MM.1S (cell line): Measurements from ENCODE around the gene TFAP2D.

Experiments used
- EZH2 ChIP-seq: fragments of 300-600 bp; sonication (generic); optimal IDR thresholded peaks from 2 replicates; pipeline ENCODE3; 2017; ENCODE audit warnings: low read depth, mild to moderate bottlenecking, antibody characterized with exemption, low read length, mixed read lengths
- EZH2phosphoT487 ChIP-seq: fragments of 300-600 bp; sonication (generic); IDR thresholded peaks from 2 replicates; pipeline ENCODE4 v1.6.1; 2018; ENCODE audit warnings: antibody characterized with exemption, low read length
- TF ChIP-seq, protein P1 (sequence below): fragments of 300-600 bp; sonication (generic); IDR thresholded peaks from 2 replicates; pipeline ENCODE4 v1.5.1; 2016; ENCODE audit warnings: antibody characterized with exemption, low read length, mixed read lengths

GRCh38 chr6:50666089-50666488 lies 47.2 kb upstream of the TFAP2D start:
- TF ChIP-seq, protein P1, sequence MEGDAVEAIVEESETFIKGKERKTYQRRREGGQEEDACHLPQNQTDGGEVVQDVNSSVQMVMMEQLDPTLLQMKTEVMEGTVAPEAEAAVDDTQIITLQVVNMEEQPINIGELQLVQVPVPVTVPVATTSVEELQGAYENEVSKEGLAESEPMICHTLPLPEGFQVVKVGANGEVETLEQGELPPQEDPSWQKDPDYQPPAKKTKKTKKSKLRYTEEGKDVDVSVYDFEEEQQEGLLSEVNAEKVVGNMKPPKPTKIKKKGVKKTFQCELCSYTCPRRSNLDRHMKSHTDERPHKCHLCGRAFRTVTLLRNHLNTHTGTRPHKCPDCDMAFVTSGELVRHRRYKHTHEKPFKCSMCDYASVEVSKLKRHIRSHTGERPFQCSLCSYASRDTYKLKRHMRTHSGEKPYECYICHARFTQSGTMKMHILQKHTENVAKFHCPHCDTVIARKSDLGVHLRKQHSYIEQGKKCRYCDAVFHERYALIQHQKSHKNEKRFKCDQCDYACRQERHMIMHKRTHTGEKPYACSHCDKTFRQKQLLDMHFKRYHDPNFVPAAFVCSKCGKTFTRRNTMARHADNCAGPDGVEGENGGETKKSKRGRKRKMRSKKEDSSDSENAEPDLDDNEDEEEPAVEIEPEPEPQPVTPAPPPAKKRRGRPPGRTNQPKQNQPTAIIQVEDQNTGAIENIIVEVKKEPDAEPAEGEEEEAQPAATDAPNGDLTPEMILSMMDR, result no peak
- TF ChIP-seq EZH2phosphoT487 (no peak), EZH2 (no peak)
